Measurements from ENCODE around the gene NHS. TPM values are rescaled to one million over a fixed set of nuclear protein-coding genes. Genes with fewer than 3 reads are reported as not detected.

Gene NHS
- total and polyA plus RNA-seq, 3 donors from 2014 or later: 4.8 to 25.7 (median 21.8) TPM

GRCh38 chrX:17587366-17587765 lies 212.4 kb downstream of the NHS start:
- intact Hi-C loops (cut with DNase I; ENCODE audit: low total_unique reads): loop anchor here (10.0 kb wide), 1 partner anchor 213 kb away; the partner anchor contains the start of gene NHS
- Histone ChIP-seq H3K4me3 (no peak overlapping the region), H3K27me3 (no peaks in the 10 kb centered on the region), H3K4me1 (peaks cover 5% of the 10 kb centered on the region), H3K9me3 (no peaks in the 10 kb centered on the region), H3K36me3 (ENCODE audit: low read depth, missing control alignments) (no peaks in the 10 kb centered on the region), H3K27ac (peak overlapping the region; percentile 33 to 50)
- DNase-seq: no peak
- TF ChIP-seq POLR2A (IDR thresholded peaks at IDR 0.05): no peak
- WGBS, 2 donors: 53% methylated on average over 6 of the region's 6 CpGs

DNA sequence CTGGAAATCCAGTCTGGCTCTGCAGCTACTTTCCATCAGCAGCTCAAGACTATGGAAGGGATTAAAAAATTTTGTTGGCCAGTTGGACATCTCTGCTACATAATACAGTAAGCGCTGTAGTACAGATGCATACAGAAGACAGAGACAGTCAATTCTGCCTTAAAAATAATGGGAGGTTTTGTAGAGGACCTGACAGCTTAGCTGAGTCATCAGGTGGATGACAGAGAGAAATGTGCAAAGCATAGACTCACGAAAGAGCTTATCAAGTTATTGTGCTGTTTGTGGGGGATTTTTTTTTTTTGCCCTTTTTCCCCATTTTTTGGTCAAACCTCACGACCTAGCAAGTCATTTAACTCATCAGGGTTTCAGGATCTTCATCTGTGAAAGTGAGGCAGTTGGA lies 213.3 kb downstream of the NHS start:
- no peaks in the 10 kb centered on the region for H3K27me3 ChIP-seq
- TF ChIP-seq, protein P1, sequence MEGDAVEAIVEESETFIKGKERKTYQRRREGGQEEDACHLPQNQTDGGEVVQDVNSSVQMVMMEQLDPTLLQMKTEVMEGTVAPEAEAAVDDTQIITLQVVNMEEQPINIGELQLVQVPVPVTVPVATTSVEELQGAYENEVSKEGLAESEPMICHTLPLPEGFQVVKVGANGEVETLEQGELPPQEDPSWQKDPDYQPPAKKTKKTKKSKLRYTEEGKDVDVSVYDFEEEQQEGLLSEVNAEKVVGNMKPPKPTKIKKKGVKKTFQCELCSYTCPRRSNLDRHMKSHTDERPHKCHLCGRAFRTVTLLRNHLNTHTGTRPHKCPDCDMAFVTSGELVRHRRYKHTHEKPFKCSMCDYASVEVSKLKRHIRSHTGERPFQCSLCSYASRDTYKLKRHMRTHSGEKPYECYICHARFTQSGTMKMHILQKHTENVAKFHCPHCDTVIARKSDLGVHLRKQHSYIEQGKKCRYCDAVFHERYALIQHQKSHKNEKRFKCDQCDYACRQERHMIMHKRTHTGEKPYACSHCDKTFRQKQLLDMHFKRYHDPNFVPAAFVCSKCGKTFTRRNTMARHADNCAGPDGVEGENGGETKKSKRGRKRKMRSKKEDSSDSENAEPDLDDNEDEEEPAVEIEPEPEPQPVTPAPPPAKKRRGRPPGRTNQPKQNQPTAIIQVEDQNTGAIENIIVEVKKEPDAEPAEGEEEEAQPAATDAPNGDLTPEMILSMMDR (IDR thresholded peaks at IDR 0.05): no peak
- TF ChIP-seq POLR2A (IDR thresholded peaks at IDR 0.05): no peak
- no peaks in the 10 kb centered on the region for H3K9me3 ChIP-seq
- no peak overlapping the region for H3K4me3 ChIP-seq
- intact Hi-C loops (cut with DNase I; ENCODE audit: low total_unique reads): loop anchor here (10.0 kb wide), 1 partner anchor 214 kb away; the partner anchor contains the start of gene NHS
- no peak for DNase-seq
- WGBS, 2 donors: 77 to 86% methylated on average over 3 of the region's 3 CpGs
- H3K4me1 ChIP-seq: peaks cover 5% of the 10 kb centered on the region
- H3K36me3 ChIP-seq (ENCODE audit: low read depth, missing control alignments): no peaks in the 10 kb centered on the region
- H3K27ac ChIP-seq: no peak overlapping the region

- Histone ChIP-seq H3K9me3 (no peaks in the 10 kb centered on the region), H3K4me3 (no peak overlapping the region), H3K27ac (peak overlapping the region in 1 of 2 donors; percentile 66), H3K27me3 (no peaks in the 10 kb centered on the region), H3K36me3 (ENCODE audit: low read depth, missing control alignments) (no peaks in the 10 kb centered on the region), H3K4me1 (peaks cover 5% of the 10 kb centered on the region)
- TF ChIP-seq, protein P1 (IDR thresholded peaks at IDR 0.05): peak; percentile 48 to 54 (median 49)
- TF ChIP-seq POLR2A (IDR thresholded peaks at IDR 0.05): no peak
- 30 to 32% methylated on average over 7 to 9 of the region's 9 CpGs for WGBS, 2 donors
- intact Hi-C loops (cut with DNase I; ENCODE audit: low total_unique reads): no loop called here
- peak; percentile 71 for DNase-seq
Measured at GRCh38 chrX:17590892-17591740, 216.1 kb downstream of the NHS start.

DNA sequence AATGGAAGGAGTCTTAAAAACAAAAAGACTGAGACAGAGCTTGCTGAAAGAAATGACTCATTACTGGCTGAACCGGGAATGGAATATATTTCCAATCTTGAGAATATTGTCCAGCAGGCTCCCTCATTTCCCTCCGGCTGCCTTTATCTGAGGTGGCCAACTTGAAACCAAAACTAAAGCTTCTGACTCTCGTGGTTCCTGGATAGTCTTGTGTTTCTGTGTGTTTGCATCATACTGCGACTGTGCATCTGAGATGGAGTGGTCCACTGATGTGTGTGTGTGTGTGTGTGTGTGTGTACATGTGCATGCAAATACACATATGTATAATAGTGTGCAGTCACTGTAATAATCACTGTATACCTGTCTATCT lies 216.7 kb downstream of the NHS start:
- no peak overlapping the region for H3K4me3 ChIP-seq
- no peaks in the 10 kb centered on the region for H3K36me3 ChIP-seq (ENCODE audit: low read depth, missing control alignments)
- H3K27ac ChIP-seq: peak overlapping the region in 1 of 2 donors; percentile 66
- H3K4me1 ChIP-seq: peaks cover 5% of the 10 kb centered on the region
- TF ChIP-seq, protein P1 (IDR thresholded peaks at IDR 0.05): no peak
- TF ChIP-seq POLR2A (IDR thresholded peaks at IDR 0.05): no peak
- intact Hi-C loops (cut with DNase I; ENCODE audit: low total_unique reads): no loop called here
- WGBS, 2 donors: 29 to 33% methylated on average over 4 of the region's 4 CpGs
- H3K27me3 ChIP-seq: no peaks in the 10 kb centered on the region
- no peak for DNase-seq
- H3K9me3 ChIP-seq: no peaks in the 10 kb centered on the region

DNA sequence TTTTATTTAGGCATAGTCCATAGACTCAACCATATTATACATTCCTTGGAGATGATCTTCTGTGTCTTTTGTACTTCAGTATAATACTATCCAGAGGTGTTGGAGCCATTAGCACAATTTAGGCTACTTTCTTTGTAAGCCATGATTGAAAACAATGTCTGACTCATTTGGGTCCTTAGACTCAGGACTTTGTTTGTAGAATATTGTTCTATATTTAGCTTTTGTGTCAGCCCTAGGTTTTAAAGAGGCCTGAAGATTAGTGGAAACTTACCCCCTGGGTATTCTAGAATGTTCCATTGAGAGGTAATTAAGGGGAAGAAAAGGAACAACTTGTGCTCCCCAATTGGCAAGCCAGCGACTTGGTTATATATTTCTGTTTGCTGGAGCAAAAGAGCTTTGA lies 217.1 kb downstream of the NHS start:
- H3K27ac ChIP-seq: peak overlapping the region in 1 of 2 donors; percentile 66

More for the DNA sequence above, 217.1 kb downstream of the NHS start:
- no peaks in the 10 kb centered on the region for H3K9me3 ChIP-seq
- TF ChIP-seq, protein P1 (IDR thresholded peaks at IDR 0.05): no peak
- no peak for TF ChIP-seq POLR2A (IDR thresholded peaks at IDR 0.05)
- no peaks in the 10 kb centered on the region for H3K36me3 ChIP-seq (ENCODE audit: low read depth, missing control alignments)
- intact Hi-C loops (cut with DNase I; ENCODE audit: low total_unique reads): no loop called here
- 40% methylated on average over 1 of the region's 1 CpG for WGBS, 2 donors
- no peak overlapping the region for H3K4me3 ChIP-seq
- H3K27me3 ChIP-seq: no peaks in the 10 kb centered on the region
- DNase-seq: peak; percentile 40
- H3K4me1 ChIP-seq: peaks cover 5% of the 10 kb centered on the region
